LNCaP clone FGC (cell line): ENCODE measurements around the gene PPP2CA.

Experiments used
- DNase-seq: peaks from one replicate; pipeline ENCODE4 v3.0.0-alpha.2; 2011; ENCODE audit warnings: low read depth
- H3K4me3 ChIP-seq: 2 replicates; pipeline ENCODE4 v1.5.1; 2011; ENCODE audit warnings: mild to moderate bottlenecking, low read depth, low read length, control low read depth
- TF ChIP-seq, protein P1 (sequence below): IDR thresholded peaks from 2 replicates; pipeline ENCODE4 v1.5.1; 2012; ENCODE audit warnings: mild to moderate bottlenecking; ENCODE audit not compliant: control insufficient read depth, insufficient read depth; ENCODE audit errors: extremely low read depth

The PPP2CA gene

DNA sequence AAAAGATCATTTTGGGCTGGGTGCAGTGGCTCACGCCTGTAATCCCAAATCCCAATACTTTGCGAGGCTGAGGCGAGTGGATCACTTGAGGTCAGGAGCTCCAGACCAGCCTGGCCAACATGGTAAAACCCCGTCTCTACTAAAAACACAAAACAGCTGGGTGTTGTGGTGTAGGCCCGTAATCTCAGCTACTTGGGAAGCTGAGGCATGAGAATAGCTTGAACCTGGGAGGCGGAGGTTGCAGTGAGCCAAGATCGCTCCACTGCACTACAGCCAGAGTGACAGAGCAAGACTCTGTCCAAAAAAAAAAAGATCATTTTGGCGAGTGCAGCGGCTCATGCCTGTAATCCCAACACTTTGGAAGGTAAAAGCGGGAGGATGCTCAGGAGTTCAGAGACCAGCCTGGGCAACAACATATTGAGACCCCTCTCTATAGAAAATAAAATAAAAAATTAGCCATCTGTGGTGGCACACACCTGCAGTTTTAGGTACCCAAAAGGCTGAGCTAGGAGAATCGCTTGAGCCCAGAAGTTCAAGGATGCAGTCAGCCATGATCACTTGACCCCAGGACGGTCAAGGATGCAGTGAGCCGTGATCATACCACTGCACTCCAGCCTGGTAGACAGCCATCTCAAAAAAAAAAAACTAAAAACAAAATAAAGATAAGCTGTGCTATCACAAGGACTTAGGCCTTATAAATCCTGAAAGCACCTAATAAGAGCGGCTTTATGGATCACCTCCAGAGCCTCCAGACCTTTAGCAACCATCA is 16.2 kb downstream of the PPP2CA start:
- H3K4me3 ChIP-seq: peak overlapping the region; percentile 10; the same call in 1 of the 2 replicates

GRCh38 chr5:134207696-134208095 is 18.2 kb downstream of the PPP2CA start:
- DNase-seq: no peak
- TF ChIP-seq, protein P1, sequence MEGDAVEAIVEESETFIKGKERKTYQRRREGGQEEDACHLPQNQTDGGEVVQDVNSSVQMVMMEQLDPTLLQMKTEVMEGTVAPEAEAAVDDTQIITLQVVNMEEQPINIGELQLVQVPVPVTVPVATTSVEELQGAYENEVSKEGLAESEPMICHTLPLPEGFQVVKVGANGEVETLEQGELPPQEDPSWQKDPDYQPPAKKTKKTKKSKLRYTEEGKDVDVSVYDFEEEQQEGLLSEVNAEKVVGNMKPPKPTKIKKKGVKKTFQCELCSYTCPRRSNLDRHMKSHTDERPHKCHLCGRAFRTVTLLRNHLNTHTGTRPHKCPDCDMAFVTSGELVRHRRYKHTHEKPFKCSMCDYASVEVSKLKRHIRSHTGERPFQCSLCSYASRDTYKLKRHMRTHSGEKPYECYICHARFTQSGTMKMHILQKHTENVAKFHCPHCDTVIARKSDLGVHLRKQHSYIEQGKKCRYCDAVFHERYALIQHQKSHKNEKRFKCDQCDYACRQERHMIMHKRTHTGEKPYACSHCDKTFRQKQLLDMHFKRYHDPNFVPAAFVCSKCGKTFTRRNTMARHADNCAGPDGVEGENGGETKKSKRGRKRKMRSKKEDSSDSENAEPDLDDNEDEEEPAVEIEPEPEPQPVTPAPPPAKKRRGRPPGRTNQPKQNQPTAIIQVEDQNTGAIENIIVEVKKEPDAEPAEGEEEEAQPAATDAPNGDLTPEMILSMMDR: no peak

More for the DNA sequence above, 16.2 kb downstream of the PPP2CA start:
- DNase-seq: no peak
- TF ChIP-seq, protein P1: no peak

DNA sequence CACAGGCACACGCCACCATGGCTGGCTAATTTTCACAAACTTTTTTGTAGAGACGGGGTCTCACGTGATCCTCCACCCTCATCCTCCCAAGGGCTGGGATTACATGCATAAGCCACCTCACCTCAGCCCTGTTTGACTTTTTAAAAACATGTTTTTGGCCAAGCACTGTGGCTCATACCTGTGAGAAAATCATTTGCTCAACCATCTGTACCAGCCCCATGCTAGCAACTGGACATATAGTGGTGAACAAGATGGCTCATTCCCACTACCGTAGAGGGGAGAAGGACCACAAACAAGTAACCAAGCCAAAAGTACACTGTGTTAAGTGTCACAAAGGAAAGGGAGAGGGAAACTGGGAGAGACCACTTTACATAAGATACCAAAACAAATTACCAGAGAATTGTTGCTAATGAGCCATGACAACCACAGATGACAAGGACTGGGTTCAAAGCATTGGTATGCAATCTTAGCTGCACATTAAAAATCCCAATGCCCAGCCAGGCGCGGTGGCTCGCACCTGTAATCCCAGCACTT is 19.2 kb downstream of the PPP2CA start:
- TF ChIP-seq, protein P1: no peak
- H3K4me3 ChIP-seq: no peak overlapping the region

More at GRCh38 chr5:134207696-134208095, 18.2 kb downstream of the PPP2CA start:
- no peak overlapping the region for H3K4me3 ChIP-seq

GRCh38 chr5:134204575-134204974 is 21.3 kb downstream of the PPP2CA start:
- TF ChIP-seq, protein P1: no peak
- H3K4me3 ChIP-seq: no peak overlapping the region
- no peak for DNase-seq

More for the DNA sequence above, 19.2 kb downstream of the PPP2CA start:
- DNase-seq: no peak

DNA sequence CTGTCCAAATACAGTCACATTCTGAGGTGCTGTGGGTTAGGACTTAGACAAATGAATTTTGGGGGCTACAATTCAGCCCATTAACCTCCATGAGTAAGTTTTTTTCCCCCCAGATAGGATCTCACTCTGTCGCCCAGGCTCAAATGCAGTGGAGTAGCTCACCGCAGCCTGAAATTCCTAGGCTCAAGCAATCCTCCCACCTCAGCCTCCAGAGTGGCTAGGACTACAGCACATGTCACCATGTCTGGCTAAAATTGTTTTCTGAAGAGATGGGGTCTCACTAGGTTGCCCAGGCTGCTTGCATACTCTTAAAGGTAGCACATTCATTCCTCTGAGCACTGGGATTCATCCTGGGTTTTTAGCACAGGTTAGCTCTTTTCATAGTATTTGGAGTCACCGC is 22.2 kb downstream of the PPP2CA start:
- H3K4me3 ChIP-seq: no peak overlapping the region
- TF ChIP-seq, protein P1: no peak

DNA sequence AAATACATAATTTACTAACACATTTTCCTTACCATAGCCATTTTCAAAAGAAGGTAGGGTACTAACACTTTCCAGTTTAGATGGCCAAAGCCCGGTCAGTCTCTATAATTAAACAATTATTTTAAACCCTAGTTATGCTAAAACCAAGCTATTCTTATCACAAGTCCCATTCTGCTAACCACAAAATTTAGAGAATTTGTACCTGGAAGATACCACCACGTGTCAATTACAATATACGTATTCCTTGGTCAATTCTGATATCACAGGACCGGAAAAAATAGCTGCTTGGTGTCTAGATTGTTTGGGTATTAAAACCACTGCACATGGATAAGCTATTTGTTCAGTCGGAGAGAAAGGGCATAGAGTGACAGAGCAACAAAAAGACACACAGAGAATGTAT is 30.2 kb downstream of the PPP2CA start:
- DNase-seq: no peak
- no peak overlapping the region for H3K4me3 ChIP-seq
- TF ChIP-seq, protein P1: no peak

More for the DNA sequence above, 22.2 kb downstream of the PPP2CA start:
- DNase-seq: no peak
